Coronary artery (tissue), 2 donors: ENCODE measurements around the gene ANK3.

Source experiments
- DNase-seq: peaks from one replicate; pipeline ENCODE4 v3.0.0-alpha.2; 2017; ENCODE audit warnings: low spot score
- H3K27ac ChIP-seq, 2 donors: fragments of 200-600 bp; sonication (generic); one replicate each; pipeline ENCODE4 v1.5.1; 2016 to 2019
- H3K4me3 ChIP-seq: fragments of 200-600 bp; sonication (generic); 2 replicates; pipeline ENCODE4 v1.5.1; 2016; ENCODE audit warnings: mild to moderate bottlenecking, moderate library complexity
- TF ChIP-seq, protein P1 (sequence below): fragments of 200-600 bp; sonication (generic); IDR thresholded peaks from one replicate; pipeline ENCODE4 v1.5.1; 2019; ENCODE audit warnings: antibody characterized with exemption

The ANK3 gene

DNA sequence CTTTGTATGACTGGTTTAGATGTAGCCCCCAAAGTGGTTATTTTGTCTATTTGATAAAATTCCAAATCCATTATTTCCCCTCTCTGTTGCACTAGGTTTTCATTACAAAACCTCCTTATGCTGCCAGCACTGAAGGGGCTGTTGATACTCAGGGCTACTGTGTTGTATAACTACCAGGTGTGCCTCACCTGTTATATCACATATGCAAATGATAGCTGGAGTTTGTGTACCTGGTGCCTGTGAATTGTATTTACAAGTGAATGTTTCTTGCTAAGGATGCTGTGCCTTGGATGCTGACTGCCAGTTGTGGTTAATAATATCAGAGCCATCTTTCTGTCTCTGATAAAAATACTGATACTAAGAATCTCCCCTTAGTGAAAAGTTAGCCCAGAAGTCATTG, 398.6 kb downstream of the ANK3 start:
- DNase-seq = no peak
- TF ChIP-seq, protein P1, sequence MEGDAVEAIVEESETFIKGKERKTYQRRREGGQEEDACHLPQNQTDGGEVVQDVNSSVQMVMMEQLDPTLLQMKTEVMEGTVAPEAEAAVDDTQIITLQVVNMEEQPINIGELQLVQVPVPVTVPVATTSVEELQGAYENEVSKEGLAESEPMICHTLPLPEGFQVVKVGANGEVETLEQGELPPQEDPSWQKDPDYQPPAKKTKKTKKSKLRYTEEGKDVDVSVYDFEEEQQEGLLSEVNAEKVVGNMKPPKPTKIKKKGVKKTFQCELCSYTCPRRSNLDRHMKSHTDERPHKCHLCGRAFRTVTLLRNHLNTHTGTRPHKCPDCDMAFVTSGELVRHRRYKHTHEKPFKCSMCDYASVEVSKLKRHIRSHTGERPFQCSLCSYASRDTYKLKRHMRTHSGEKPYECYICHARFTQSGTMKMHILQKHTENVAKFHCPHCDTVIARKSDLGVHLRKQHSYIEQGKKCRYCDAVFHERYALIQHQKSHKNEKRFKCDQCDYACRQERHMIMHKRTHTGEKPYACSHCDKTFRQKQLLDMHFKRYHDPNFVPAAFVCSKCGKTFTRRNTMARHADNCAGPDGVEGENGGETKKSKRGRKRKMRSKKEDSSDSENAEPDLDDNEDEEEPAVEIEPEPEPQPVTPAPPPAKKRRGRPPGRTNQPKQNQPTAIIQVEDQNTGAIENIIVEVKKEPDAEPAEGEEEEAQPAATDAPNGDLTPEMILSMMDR = no peak
- no peak overlapping the region for H3K27ac ChIP-seq
- H3K4me3 ChIP-seq = no peak overlapping the region

DNA sequence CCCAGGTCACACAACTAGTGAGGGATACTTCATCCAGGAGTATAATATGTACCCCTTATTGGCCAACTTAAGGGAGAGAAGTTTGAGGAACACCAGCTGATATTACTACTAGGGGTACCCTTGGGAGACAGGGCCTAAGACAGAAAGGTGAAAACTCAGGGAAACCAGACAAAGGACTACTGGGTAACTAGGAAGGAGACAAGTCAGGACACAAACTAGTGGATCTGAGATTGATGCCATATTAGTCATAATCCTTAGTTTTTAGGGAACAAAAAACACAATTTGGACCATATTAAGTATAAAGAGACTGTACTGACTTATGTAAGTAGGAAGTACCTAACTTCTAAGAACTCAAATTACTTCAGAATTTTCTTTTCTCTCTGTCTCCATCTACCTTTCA, 404.0 kb downstream of the ANK3 start:
- no peak overlapping the region for H3K4me3 ChIP-seq
- no peak for DNase-seq
- no peak overlapping the region for H3K27ac ChIP-seq
- TF ChIP-seq, protein P1 = no peak

DNA sequence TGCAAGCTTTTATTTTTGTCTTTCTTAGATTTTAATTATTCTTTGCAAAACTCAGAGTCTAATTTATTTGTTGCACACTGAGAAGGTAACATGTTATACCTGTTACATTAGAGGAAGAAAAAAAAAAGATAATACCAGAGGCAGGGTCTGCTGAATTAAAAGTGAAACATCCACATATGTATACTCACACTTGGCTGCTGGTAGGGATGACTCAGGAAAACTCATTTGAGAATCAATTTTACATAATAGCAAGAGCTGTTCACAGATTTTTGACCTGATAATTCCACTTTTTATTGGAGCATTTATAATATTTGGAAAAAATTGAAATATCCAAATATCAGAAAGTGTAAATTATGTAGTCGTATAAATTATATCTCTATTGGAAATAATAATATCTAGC, 405.3 kb downstream of the ANK3 start:
- H3K27ac ChIP-seq = no peak overlapping the region
- TF ChIP-seq, protein P1 = no peak
- H3K4me3 ChIP-seq = no peak overlapping the region

DNA sequence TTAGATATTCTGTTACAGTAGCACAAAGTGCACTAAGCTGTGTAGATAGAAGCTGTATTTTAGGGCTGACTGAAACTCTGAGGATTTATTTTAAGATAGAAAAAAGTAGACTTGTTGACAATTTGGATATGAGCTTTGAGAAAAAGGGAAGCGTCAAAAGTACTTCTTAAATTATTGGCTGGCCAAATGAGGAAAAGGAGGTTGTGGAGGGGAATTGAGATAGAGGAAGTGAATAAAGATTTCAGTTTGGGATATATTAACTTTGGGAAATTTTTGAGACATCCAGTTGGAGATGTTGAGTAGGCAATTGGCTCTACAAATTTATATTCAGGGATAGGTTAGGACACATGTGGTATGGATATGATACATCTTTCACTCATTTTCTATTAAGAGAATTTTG, 409.3 kb downstream of the ANK3 start:
- no peak overlapping the region for H3K27ac ChIP-seq
- no peak overlapping the region for H3K4me3 ChIP-seq
- TF ChIP-seq, protein P1 = no peak
- DNase-seq = no peak

More for the DNA sequence above, 405.3 kb downstream of the ANK3 start:
- DNase-seq = no peak

DNA sequence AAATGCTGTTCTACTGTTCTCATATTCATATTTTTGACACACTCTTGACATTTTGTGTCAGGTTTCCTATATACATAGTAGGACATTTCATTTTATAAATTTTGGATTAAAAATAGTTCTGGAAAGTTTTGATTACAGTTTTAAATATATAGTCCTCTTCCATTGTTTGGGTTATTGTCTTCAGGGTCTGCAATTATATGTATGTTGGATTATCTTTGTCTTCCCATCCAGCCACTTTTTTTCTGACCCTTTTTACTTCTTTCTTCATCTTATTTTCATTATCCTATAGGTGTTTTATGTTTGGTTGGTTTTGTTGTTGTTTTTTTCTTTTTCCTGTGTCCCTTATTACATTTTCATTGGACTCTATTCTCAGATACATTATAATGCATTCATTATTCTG, 412.2 kb downstream of the ANK3 start:
- no peak for DNase-seq
- TF ChIP-seq, protein P1 = no peak
- Histone ChIP-seq H3K4me3 (no peak overlapping the region), H3K27ac (no peak overlapping the region)

DNA sequence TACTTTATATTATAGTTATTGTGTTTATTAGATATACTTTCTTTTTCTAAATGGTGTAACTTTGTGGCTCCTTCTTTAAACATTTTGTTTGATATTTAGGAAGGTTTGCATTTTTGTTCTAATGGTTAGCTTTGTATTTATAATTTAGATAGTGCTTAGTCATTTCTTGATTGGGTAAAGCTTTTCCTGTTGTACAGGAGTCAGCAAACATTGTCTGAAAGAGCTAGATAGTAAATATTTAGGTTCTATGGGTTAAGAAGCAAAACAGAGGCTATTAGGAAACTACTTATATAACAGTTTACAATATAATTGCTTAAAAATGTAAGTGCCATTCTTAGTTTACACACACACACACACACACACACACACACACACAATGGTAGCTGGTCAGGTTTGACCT, 412.8 kb downstream of the ANK3 start:
- Histone ChIP-seq H3K4me3 (no peak overlapping the region), H3K27ac (no peak overlapping the region)
- TF ChIP-seq, protein P1 = no peak
- no peak for DNase-seq
